Gastroesophageal sphincter (tissue), 3 donors: ENCODE data around the gene CSRNP3.

ENCODE experiments used
- CTCF ChIP-seq, 4 experiments: fragments of 200-600 bp in 2 of 4; fragments of 450-650 bp in 2 of 4; sonication (generic) in 1 of 4; IDR thresholded peaks; one replicate each; pipeline ENCODE4 v1.5.1; 2017 to 2019; ENCODE audit warnings: antibody characterized with exemption in 4 of 4, mild to moderate bottlenecking in 2 of 4, moderate library complexity in 2 of 4
- POLR2A ChIP-seq, 2 donors: fragments of 450-650 bp; IDR thresholded peaks; one replicate each; pipeline ENCODE4 v1.6.1; 2017; ENCODE audit warnings: antibody characterized with exemption in 2 of 2, mild to moderate bottlenecking in 2 of 2, moderate library complexity in 1 of 2
- POLR2AphosphoS5 ChIP-seq: sonication (generic); formaldehyde crosslinking; IDR thresholded peaks from one replicate; pipeline ENCODE4 v1.6.1; 2017; ENCODE audit warnings: antibody characterized with exemption

- no peak for TF ChIP-seq CTCF (IDR thresholded peaks at IDR 0.05)
- TF ChIP-seq POLR2A (IDR thresholded peaks at IDR 0.05) = no peak
- TF ChIP-seq POLR2AphosphoS5 = no peak
Measured at GRCh38 chr2:165720511-165720910, 251.0 kb downstream of the CSRNP3 start.
